ENCODE data around the gene TKT.

GRCh38 chr3:53267766-53268165 lies 11.9 kb upstream of the TKT start:
- TF ChIP-seq, protein P1, sequence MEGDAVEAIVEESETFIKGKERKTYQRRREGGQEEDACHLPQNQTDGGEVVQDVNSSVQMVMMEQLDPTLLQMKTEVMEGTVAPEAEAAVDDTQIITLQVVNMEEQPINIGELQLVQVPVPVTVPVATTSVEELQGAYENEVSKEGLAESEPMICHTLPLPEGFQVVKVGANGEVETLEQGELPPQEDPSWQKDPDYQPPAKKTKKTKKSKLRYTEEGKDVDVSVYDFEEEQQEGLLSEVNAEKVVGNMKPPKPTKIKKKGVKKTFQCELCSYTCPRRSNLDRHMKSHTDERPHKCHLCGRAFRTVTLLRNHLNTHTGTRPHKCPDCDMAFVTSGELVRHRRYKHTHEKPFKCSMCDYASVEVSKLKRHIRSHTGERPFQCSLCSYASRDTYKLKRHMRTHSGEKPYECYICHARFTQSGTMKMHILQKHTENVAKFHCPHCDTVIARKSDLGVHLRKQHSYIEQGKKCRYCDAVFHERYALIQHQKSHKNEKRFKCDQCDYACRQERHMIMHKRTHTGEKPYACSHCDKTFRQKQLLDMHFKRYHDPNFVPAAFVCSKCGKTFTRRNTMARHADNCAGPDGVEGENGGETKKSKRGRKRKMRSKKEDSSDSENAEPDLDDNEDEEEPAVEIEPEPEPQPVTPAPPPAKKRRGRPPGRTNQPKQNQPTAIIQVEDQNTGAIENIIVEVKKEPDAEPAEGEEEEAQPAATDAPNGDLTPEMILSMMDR (IDR thresholded peaks at IDR 0.05), result no peak
- TF ChIP-seq POLR2AphosphoS5 (IDR thresholded peaks at IDR 0.05), result no peak

Data from upper lobe of left lung (tissue), 4 donors.